ENCODE results near the gene ARHGAP30. TPM values are rescaled to one million over a fixed set of nuclear protein-coding genes. Genes with fewer than 3 reads are reported as not detected.
A peak's percentile ranks its signal among the peaks of the same experiment; 100 is the strongest.

Gene ARHGAP30
- polyA plus RNA-seq, 1 of the 3 experiments (the other 2 are of a cell fraction) = not detected

DNA sequence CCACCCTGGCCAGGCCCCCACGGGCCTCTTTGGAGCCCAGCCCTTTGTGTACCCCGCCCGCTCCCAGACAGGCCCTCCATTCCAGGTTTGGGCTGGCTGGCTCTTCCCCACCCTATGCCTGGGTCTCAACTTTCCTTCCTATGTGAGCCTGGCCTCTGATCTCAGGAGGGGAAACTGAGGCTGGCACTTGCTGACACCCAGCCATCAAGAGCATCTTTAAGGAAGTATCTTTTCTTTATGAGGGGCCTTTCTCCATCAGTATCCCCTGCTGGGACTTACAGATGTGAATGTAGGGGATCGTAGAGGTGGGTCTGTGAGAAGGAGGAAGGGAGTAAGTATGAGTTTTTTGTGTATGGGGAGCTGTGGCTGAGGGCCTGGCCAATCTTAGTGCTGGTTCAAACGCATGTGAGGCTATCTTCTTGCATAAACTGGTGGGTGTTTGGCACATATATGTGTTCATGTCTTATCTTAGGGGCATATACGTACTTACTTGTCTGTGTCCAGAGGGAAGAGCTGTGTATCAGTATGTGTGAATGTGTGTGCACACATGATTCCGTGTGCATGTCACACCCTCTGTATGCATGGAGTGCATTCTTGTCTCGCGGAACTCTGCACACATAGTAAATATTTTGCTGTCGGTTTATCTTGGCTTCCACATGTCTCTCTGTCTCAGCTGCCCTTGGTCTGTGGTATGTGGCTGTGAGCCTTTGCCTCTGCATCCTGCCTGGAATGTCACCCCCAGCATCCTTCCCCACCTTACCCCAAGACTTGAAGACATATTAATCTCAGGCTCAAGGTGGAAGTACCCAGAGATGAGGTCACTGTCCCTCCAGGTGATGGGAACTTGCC lies 14.3 kb upstream of the ARHGAP30 start:
- POLR2A ChIA-PET = no interaction called here

More for the DNA sequence above, 14.3 kb upstream of the ARHGAP30 start:
- DNase-seq = no peak
- 83% methylated on average over 9 of the region's 10 CpGs for WGBS (ENCODE audit: low lambda C conversion rate)
- H3K9ac ChIP-seq = 0 out of 2 replicates have a peak overlapping the region, but pooled peaks have one; percentile 15
- H3K4me2 ChIP-seq = no peak overlapping the region
- TF ChIP-seq RFX5 (IDR thresholded peaks at IDR 0.05; ENCODE audit: low read length) (no peak), EP300 (IDR thresholded peaks at IDR 0.05; ENCODE audit: borderline replicate concordance in 1 of 2, low read depth in 1 of 2, low read length in 1 of 2) (no peak), CHD2 (IDR thresholded peaks at IDR 0.05; ENCODE audit: low read length, partially characterized antibody) (no peak), USF1 (IDR thresholded peaks at IDR 0.05; ENCODE audit: borderline replicate concordance, low read depth) (no peak), SIN3A (IDR thresholded peaks at IDR 0.05; ENCODE audit: borderline replicate concordance, low read depth, low read length) (no peak), USF2 (IDR thresholded peaks at IDR 0.05; ENCODE audit: borderline replicate concordance, low read depth, low read length) (no peak), CTCF (IDR thresholded peaks at IDR 0.05) (no peak), IRF3 (IDR thresholded peaks at IDR 0.05; ENCODE audit: low read depth, low read length) (no peak), RCOR1 (IDR thresholded peaks at IDR 0.05; ENCODE audit: low read length) (no peak), PBX3 (IDR thresholded peaks at IDR 0.05) (no peak)
- H3K36me3 ChIP-seq (replicated peaks in 1 of 2; ENCODE audit: control insufficient read depth in 1 of 2, insufficient read depth in 2 of 2, low read length in 1 of 2) = no peaks in the 10 kb centered on the region
- no peaks in the 10 kb centered on the region for H3F3A ChIP-seq (replicated peaks; ENCODE audit: insufficient read depth)
- no peak overlapping the region for H3K4me3 ChIP-seq (ENCODE audit: low read depth in 2 of 2, low read length in 1 of 2)
- CTCF ChIA-PET = interaction anchor here (22.7 kb wide), 1 partner anchor 12 kb away, joined by 198 read pairs; the partner anchor contains the start of gene KLHDC9
- no peaks in the 10 kb centered on the region for H3K27me3 ChIP-seq (ENCODE audit: insufficient read depth)
- peak overlapping the region; percentile 54; the same call in 1 of the 2 replicates for H2AFZ ChIP-seq (ENCODE audit: low read depth)
- no peaks in the 10 kb centered on the region for H3K9me3 ChIP-seq
- H3K27ac ChIP-seq (ENCODE audit: low read depth in 2 of 2, low read length in 1 of 2) = peak overlapping the region in 1 of 2 experiments; percentile 40; a peak in 2 of 4 replicates
- H3K9me2 ChIP-seq = no peaks in the 10 kb centered on the region
- no peaks in the 10 kb centered on the region for H3K79me2 ChIP-seq (ENCODE audit: insufficient read depth)
- peaks cover 8 to 13% of the 10 kb centered on the region in 2 experiments; a peak in 2 of 4 replicates for H3K4me1 ChIP-seq (ENCODE audit: control insufficient read depth in 1 of 2, insufficient read depth in 2 of 2, low read depth in 1 of 2, low read length in 1 of 2)
- H4K20me1 ChIP-seq (ENCODE audit: insufficient read depth) = no peaks in the 10 kb centered on the region

Data from SK-N-SH (cell line).